GM08714 (cell line): ENCODE measurements around the gene PROC.

ENCODE experiments used
- H3K4me3 ChIP-seq: fragments of 200-500 bp; sonication (Bioruptor generic); 2 replicates; pipeline ENCODE4 v1.5.1; 2014; ENCODE audit warnings: mild to moderate bottlenecking, low read length, inconsistent platforms
- ZNF274 ChIP-seq: IDR thresholded peaks from 2 replicates; pipeline ENCODE4 v1.6.1; 2012; ENCODE audit warnings: mild to moderate bottlenecking, low read depth, low read length

The PROC gene

GRCh38 chr2:127463155-127463991 lies 45.1 kb downstream of the PROC start:
- H3K4me3 ChIP-seq, result no peak overlapping the region
- TF ChIP-seq ZNF274, result no peak

GRCh38 chr2:127464470-127465257 lies 46.4 kb downstream of the PROC start:
- no peak for TF ChIP-seq ZNF274
- H3K4me3 ChIP-seq, result no peak overlapping the region

- TF ChIP-seq ZNF274, result no peak
- H3K4me3 ChIP-seq, result no peak overlapping the region
Measured at GRCh38 chr2:127465258-127465657, 47.0 kb downstream of the PROC start.

GRCh38 chr2:127469051-127469450 lies 50.8 kb downstream of the PROC start:
- no peak overlapping the region for H3K4me3 ChIP-seq
- TF ChIP-seq ZNF274, result no peak

GRCh38 chr2:127469974-127470373 lies 51.7 kb downstream of the PROC start:
- no peak for TF ChIP-seq ZNF274
- H3K4me3 ChIP-seq, result no peak overlapping the region

- no peak for TF ChIP-seq ZNF274
- no peak overlapping the region for H3K4me3 ChIP-seq
Measured at GRCh38 chr2:127471286-127471988, 53.2 kb downstream of the PROC start.

GRCh38 chr2:127472268-127472667 lies 54.0 kb downstream of the PROC start:
- TF ChIP-seq ZNF274, result no peak

GRCh38 chr2:127475788-127476187 lies 57.6 kb downstream of the PROC start:
- no peak for TF ChIP-seq ZNF274
- no peak overlapping the region for H3K4me3 ChIP-seq

More at GRCh38 chr2:127472268-127472667, 54.0 kb downstream of the PROC start:
- H3K4me3 ChIP-seq, result no peak overlapping the region
